Caco-2 (cell line): ENCODE measurements around the gene ZAR1. TPM values are rescaled to one million over a fixed set of nuclear protein-coding genes. Genes with fewer than 3 reads are reported as not detected.

Experiments
- BruUV-seq: library from RNA; stranded (reverse); fragments of 400-500 nt; replicated peaks from 2 replicates; lab custom pipeline; 2021; lab: Mats Ljungman, UMichigan
- CTCF ChIA-PET: fragments of 300-600 bp; sonication (Branson Sonifier 250); formaldehyde crosslinking; loops from one replicate; lab custom pipeline; 2022; ENCODE audit warnings: antibody characterized with exemption; lab: Charles Lee
- POLR2A ChIA-PET: fragments of 300-600 bp; sonication (Branson Sonifier 250); formaldehyde crosslinking; loops from one replicate; lab custom pipeline; 2022; ENCODE audit warnings: antibody characterized with exemption; lab: Charles Lee
- DNase-seq, 2 experiments: peaks; one replicate each; pipeline versions ENCODE4 v3.0.0 to v3.0.0-alpha.2; 2020 to 2022
- H3K27me3 ChIP-seq: replicated peaks from 2 replicates; pipeline ENCODE4 v1.6.0; 2011; ENCODE audit warnings: low read length; ENCODE audit not compliant: control insufficient read depth, insufficient read depth
- H3K36me3 ChIP-seq: 2 replicates; pipeline ENCODE4 v1.5.1; 2011; ENCODE audit warnings: low read length; ENCODE audit not compliant: control insufficient read depth, insufficient read depth
- H3K4me1 ChIP-seq: fragments of 250-450 bp; sonication (Bioruptor Pico); 2 replicates; pipeline ENCODE4 v1.5.1; 2020; ENCODE audit warnings: mild to moderate bottlenecking
- H3K4me3 ChIP-seq: 2 replicates; pipeline ENCODE4 v1.5.1; 2011; ENCODE audit warnings: low read depth, mild to moderate bottlenecking, control low read depth, low read length
- H3K9me3 ChIP-seq: fragments of 250-450 bp; sonication (Bioruptor Pico); 2 replicates; pipeline ENCODE4 v1.5.1; 2020; ENCODE audit warnings: mild to moderate bottlenecking, moderate library complexity
- H3K27ac Mint-ChIP-seq: one replicate; pipeline ENCODE4 v1.8.0; 2022; ENCODE audit warnings: mixed read lengths; ENCODE audit not compliant: unreplicated experiment
- H3K27me3 Mint-ChIP-seq: one replicate; pipeline ENCODE4 v1.8.0; 2022; ENCODE audit warnings: mixed read lengths; ENCODE audit not compliant: insufficient read depth, unreplicated experiment
- H3K36me3 Mint-ChIP-seq: one replicate; pipeline ENCODE4 v1.8.0; 2022; ENCODE audit warnings: mild to moderate bottlenecking, mixed read lengths; ENCODE audit not compliant: insufficient read depth, unreplicated experiment
- H3K4me1 Mint-ChIP-seq: one replicate; pipeline ENCODE4 v1.8.0; 2022; ENCODE audit warnings: low read depth, mixed read lengths; ENCODE audit not compliant: unreplicated experiment
- H3K4me3 Mint-ChIP-seq: one replicate; pipeline ENCODE4 v1.8.0; 2022; ENCODE audit warnings: mild to moderate bottlenecking, moderate library complexity, mixed read lengths; ENCODE audit not compliant: unreplicated experiment
- H3K9me3 Mint-ChIP-seq: one replicate; pipeline ENCODE4 v1.8.0; 2022; ENCODE audit warnings: mixed read lengths; ENCODE audit not compliant: unreplicated experiment
- intact Hi-C: fragments of 100-400 bp; cut with micrococcal nuclease; formaldehyde crosslinking; loops from one replicate; pipeline ENCODE4 v1.10.0; 2022; ENCODE audit not compliant: unreplicated experiment
- total RNA-seq: library from RNA; stranded (reverse); gene quantifications from 2 replicates; pipeline ENCODE4 v1.2.3, GENCODE V29; 2022
- TF ChIP-seq, protein P1 (sequence below), 2 experiments: fragments of 200-600 bp in 1 of 2; IDR thresholded peaks; 1 replicate in 1 of 2; 2 replicates in 1 of 2; pipeline versions ENCODE4 v1.5.1 to v1.8.0; 2011 to 2022; ENCODE audit warnings: antibody characterized with exemption in 1 of 2, control low read depth in 1 of 2, inconsistent platforms in 1 of 2, low read depth in 1 of 2, low read length in 1 of 2, mild to moderate bottlenecking in 1 of 2, moderate library complexity in 1 of 2; ENCODE audit not compliant: insufficient read depth in 1 of 2, severe bottlenecking in 1 of 2, unreplicated experiment in 1 of 2

Gene ZAR1
- total RNA-seq, 1 experiment from 2014 or later = not detected

DNA sequence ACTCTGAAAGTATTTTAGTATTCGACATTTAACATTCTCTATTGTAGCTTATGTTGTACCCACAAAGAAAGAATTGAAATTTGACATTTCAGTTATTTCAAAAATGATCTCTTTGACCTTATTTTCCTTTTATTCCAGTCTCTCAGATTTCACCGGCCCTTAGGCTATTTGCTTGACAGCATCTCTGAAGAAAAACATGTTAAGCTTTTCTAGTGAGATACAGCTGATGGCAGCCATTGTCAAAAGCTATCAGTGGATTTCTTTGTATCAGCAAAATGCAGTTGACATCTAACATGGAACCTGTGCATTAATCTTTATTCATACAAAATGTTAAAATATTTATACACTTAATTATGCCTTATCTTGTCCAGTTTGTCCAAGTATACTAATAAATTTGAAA is 16.7 kb downstream of the ZAR1 start:
- Mint-ChIP-seq H3K27me3 (no peaks in the 10 kb centered on the region), H3K27ac (no peak overlapping the region), H3K36me3 (peaks cover 4% of the 10 kb centered on the region), H3K4me3 (no peak overlapping the region), H3K9me3 (no peaks in the 10 kb centered on the region), H3K4me1 (no peaks in the 10 kb centered on the region)
- ChIA-PET CTCF (no interaction called here), POLR2A (no interaction called here)
- H3K4me3 ChIP-seq = no peak overlapping the region
- DNase-seq = no peak
- H3K4me1 ChIP-seq = peaks cover 18% of the 10 kb centered on the region
- H3K27me3 ChIP-seq = no peaks in the 10 kb centered on the region
- H3K36me3 ChIP-seq = no peaks in the 10 kb centered on the region; the same call in 1 of the 2 replicates
- intact Hi-C loops = loop anchor here (1.0 to 10.0 kb wide), 2 partner anchors 40 to 62 kb away; no protein-coding TSS in a partner anchor
- H3K9me3 ChIP-seq = no peaks in the 10 kb centered on the region
- TF ChIP-seq, protein P1, sequence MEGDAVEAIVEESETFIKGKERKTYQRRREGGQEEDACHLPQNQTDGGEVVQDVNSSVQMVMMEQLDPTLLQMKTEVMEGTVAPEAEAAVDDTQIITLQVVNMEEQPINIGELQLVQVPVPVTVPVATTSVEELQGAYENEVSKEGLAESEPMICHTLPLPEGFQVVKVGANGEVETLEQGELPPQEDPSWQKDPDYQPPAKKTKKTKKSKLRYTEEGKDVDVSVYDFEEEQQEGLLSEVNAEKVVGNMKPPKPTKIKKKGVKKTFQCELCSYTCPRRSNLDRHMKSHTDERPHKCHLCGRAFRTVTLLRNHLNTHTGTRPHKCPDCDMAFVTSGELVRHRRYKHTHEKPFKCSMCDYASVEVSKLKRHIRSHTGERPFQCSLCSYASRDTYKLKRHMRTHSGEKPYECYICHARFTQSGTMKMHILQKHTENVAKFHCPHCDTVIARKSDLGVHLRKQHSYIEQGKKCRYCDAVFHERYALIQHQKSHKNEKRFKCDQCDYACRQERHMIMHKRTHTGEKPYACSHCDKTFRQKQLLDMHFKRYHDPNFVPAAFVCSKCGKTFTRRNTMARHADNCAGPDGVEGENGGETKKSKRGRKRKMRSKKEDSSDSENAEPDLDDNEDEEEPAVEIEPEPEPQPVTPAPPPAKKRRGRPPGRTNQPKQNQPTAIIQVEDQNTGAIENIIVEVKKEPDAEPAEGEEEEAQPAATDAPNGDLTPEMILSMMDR (IDR thresholded peaks at IDR 0.05; ENCODE audit: insufficient read depth in 1 of 2, low read depth in 1 of 2, low read length in 1 of 2, severe bottlenecking in 1 of 2, unreplicated experiment in 1 of 2) = no peak
- BruUV-seq = no TSS peak

DNA sequence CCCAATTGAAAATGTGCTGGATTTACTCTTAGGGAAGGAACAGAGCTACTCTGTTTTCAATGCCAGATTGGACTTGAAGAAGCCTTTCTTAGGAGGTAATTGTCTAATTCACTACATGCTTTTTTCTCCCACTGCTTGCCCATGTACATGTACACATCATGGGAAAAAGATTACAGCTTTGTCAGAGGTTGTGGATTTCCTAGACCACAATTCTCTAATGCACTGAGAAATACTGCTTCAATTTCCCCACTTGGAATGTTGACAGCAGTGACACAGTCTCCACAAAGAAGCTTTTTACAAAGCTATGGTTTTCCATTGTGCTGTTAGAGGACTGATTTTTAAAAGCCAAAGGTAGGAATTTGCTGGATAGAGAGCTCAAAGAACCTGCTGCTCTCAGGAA is 19.5 kb downstream of the ZAR1 start:
- no peak overlapping the region for H3K4me3 Mint-ChIP-seq
- Histone ChIP-seq H3K36me3 (peaks cover 1% of the 10 kb centered on the region; the same call in 1 of the 2 replicates), H3K27me3 (no peaks in the 10 kb centered on the region), H3K4me3 (no peak overlapping the region), H3K4me1 (peaks cover 10% of the 10 kb centered on the region), H3K9me3 (no peaks in the 10 kb centered on the region)
- H3K4me1 Mint-ChIP-seq = no peaks in the 10 kb centered on the region
- no peaks in the 10 kb centered on the region for H3K9me3 Mint-ChIP-seq
- intact Hi-C loops = loop anchor here (10.0 kb wide), 1 partner anchor 65 kb away; no protein-coding TSS in a partner anchor
- H3K27me3 Mint-ChIP-seq = no peaks in the 10 kb centered on the region
- POLR2A ChIA-PET = no interaction called here
- BruUV-seq = no TSS peak
- TF ChIP-seq, protein P1 (IDR thresholded peaks at IDR 0.05; ENCODE audit: insufficient read depth in 1 of 2, low read depth in 1 of 2, low read length in 1 of 2, severe bottlenecking in 1 of 2, unreplicated experiment in 1 of 2) = no peak
- no peak overlapping the region for H3K27ac Mint-ChIP-seq
- no peak for DNase-seq
- peaks cover 16% of the 10 kb centered on the region for H3K36me3 Mint-ChIP-seq
- CTCF ChIA-PET = no interaction called here

DNA sequence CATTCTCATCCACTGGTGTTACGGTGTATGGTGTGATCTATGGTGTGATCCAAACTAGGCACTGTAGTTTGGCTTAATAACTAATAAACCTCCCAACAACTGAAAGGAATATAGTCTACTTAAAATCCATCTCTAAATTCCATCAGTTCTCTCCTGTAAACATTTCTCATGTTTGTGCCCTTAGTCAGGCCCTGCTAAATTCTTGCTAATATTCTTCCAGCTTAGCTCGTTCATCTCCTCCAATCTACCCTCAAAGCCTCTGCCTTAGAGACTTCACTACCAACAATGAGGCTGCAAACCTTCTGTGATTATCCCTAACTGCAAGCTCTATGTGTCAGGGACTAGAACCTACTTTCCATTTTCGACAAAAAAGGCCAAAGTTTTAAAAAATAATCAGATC is 28.1 kb downstream of the ZAR1 start:
- Histone ChIP-seq H3K9me3 (no peaks in the 10 kb centered on the region), H3K36me3 (no peaks in the 10 kb centered on the region), H3K4me1 (no peaks in the 10 kb centered on the region), H3K27me3 (no peaks in the 10 kb centered on the region), H3K4me3 (no peak overlapping the region)
- ChIA-PET CTCF (no interaction called here), POLR2A (no interaction called here)
- DNase-seq = no peak
- Mint-ChIP-seq H3K4me1 (no peaks in the 10 kb centered on the region), H3K4me3 (no peak overlapping the region), H3K36me3 (peaks cover 33% of the 10 kb centered on the region), H3K27me3 (no peaks in the 10 kb centered on the region), H3K9me3 (no peaks in the 10 kb centered on the region), H3K27ac (no peak overlapping the region)
- intact Hi-C loops = no loop called here
- no TSS peak for BruUV-seq
- TF ChIP-seq, protein P1 (IDR thresholded peaks at IDR 0.05; ENCODE audit: insufficient read depth in 1 of 2, low read depth in 1 of 2, low read length in 1 of 2, severe bottlenecking in 1 of 2, unreplicated experiment in 1 of 2) = no peak
